SK-N-MC (cell line): Measurements from ENCODE around the gene ZNF462.

ENCODE experiments used
- EZH2 ChIP-seq: fragments of 200-600 bp; sonication (generic); IDR thresholded peaks from one replicate; pipeline ENCODE4 v1.6.1; 2017; ENCODE audit warnings: antibody characterized with exemption
- POLR2AphosphoS5 ChIP-seq: IDR thresholded peaks from 2 replicates; pipeline ENCODE4 v1.6.1; 2012; ENCODE audit warnings: mild to moderate bottlenecking, low read depth, low read length, borderline replicate concordance

DNA sequence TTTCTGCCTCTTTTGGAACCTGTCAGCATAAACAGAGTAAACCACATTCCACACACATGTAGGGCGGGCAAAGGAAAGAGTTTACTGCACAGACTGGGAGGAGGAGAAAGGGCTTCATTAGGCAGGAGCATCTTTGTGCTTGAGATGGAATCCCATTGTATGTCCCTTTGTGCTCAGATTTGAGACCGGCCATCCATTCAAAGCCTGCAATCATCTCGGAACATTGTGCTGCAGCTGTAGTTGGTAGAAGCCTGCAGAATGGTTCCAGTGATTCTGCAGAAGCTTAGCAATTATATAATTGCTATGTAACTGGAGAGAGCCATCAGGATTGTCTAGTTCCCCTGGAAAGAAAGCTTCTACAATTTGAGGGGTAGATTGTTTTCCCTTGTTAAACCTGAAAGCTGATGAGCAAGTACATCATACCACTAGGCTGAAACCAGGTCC lies 16.5 kb downstream of the ZNF462 start:
- TF ChIP-seq POLR2AphosphoS5 = no peak
- TF ChIP-seq EZH2 = no peak
